K562 (cell line): ENCODE results near the gene CC2D1A. TPM values are rescaled to one million over a fixed set of nuclear protein-coding genes. Genes with fewer than 3 reads are reported as not detected.
A peak's percentile ranks its signal among the peaks of the same experiment; 100 is the strongest.

Source experiments
- ATF7 ChIP-seq: fragments of 450-650 bp; IDR thresholded peaks from 2 replicates; pipeline ENCODE4 v1.7.1; 2014; ENCODE audit warnings: mild to moderate bottlenecking, moderate library complexity
- CHAMP1 ChIP-seq: fragments of 450-650 bp; IDR thresholded peaks from 2 replicates; pipeline ENCODE4 v1.6.1; 2016; ENCODE audit warnings: mild to moderate bottlenecking
- CHCHD3 ChIP-seq: fragments of 250-450 bp; sonication (Bioruptor Pico); IDR thresholded peaks from 2 replicates; pipeline ENCODE4 v2.1.2; 2022; ENCODE audit warnings: mild to moderate bottlenecking
- MAZ ChIP-seq, 2 experiments: fragments of 450-650 bp in 1 of 2; sonication (generic) in 1 of 2; formaldehyde crosslinking; IDR thresholded peaks in 1 of 2; conservative IDR thresholded peaks in 1 of 2; 2 replicates each; pipeline versions ENCODE4 v1.4.0 to v1.5.0; 2020; ENCODE audit warnings: mild to moderate bottlenecking in 1 of 2, missing genetic modification reagents in 1 of 2
- MCM3 ChIP-seq: fragments of 450-650 bp; IDR thresholded peaks from 2 replicates; pipeline ENCODE4 v1.6.1; 2016
- MITF ChIP-seq: IDR thresholded peaks from 2 replicates; pipeline ENCODE4 v1.6.1; 2014; ENCODE audit warnings: antibody characterized with exemption
- MXI1 ChIP-seq: IDR thresholded peaks from 2 replicates; pipeline ENCODE4 v1.6.1; 2011; ENCODE audit warnings: low read depth, mild to moderate bottlenecking, improper control_type of control experiment, low read length
- NR2F6 ChIP-seq: fragments of 450-650 bp; formaldehyde crosslinking; IDR thresholded peaks from 2 replicates; pipeline ENCODE4 v1.4.0; 2020; ENCODE audit warnings: mild to moderate bottlenecking
- NUFIP1 ChIP-seq: fragments of 450-650 bp; IDR thresholded peaks from 2 replicates; pipeline ENCODE4 v1.6.1; 2018; ENCODE audit not compliant: partially characterized antibody
- RFX1 ChIP-seq: fragments of 450-650 bp; IDR thresholded peaks from 2 replicates; pipeline ENCODE4 v1.6.1; 2016; ENCODE audit warnings: mild to moderate bottlenecking, moderate library complexity
- SIN3A ChIP-seq, 2 experiments: fragments of 150-350 bp in 1 of 2; IDR thresholded peaks; 2 replicates each; pipeline ENCODE4 v1.6.1; 2011 to 2016; ENCODE audit warnings: borderline replicate concordance in 2 of 2, low read depth in 2 of 2, low read length in 2 of 2, mild to moderate bottlenecking in 2 of 2, moderate library complexity in 2 of 2; ENCODE audit not compliant: control insufficient read depth in 1 of 2
- SNIP1 ChIP-seq: fragments of 450-650 bp; IDR thresholded peaks from 2 replicates; pipeline ENCODE4 v1.7.1; 2017; ENCODE audit warnings: low read depth, mild to moderate bottlenecking
- SP2 ChIP-seq: IDR thresholded peaks from 2 replicates; pipeline ENCODE4 v1.6.1; 2011; ENCODE audit warnings: mild to moderate bottlenecking, low read depth, low read length, moderate library complexity; ENCODE audit not compliant: poor library complexity, severe bottlenecking; ENCODE audit errors: extremely low read depth
- TEAD1 ChIP-seq, 2 experiments: fragments of 450-650 bp in 1 of 2; sonication (generic) in 1 of 2; formaldehyde crosslinking; IDR thresholded peaks; 2 replicates each; pipeline versions ENCODE4 v1.4.0 to v1.8.0; 2020 to 2022; ENCODE audit warnings: mild to moderate bottlenecking in 2 of 2, missing genetic modification reagents in 1 of 2
- TRIM24 ChIP-seq, 2 experiments: fragments of 450-650 bp; IDR thresholded peaks; 2 replicates each; pipeline ENCODE4 v1.6.1; 2016
- ZBED1 ChIP-seq: IDR thresholded peaks from 2 replicates; pipeline ENCODE4 v1.6.1; 2014
- ZC3H4 ChIP-seq: sonication (generic); formaldehyde crosslinking; IDR thresholded peaks from 2 replicates; pipeline ENCODE4 v1.9.0; 2021; ENCODE audit warnings: missing genetic modification reagents, borderline replicate concordance
- ZNF740 ChIP-seq, 3 experiments: fragments of 200-800 bp in 1 of 3; sonication (Bioruptor generic) in 1 of 3; sonication (generic) in 1 of 3; formaldehyde crosslinking in 1 of 3; IDR thresholded peaks; 2 replicates each; pipeline versions ENCODE4 v1.6.1 to v1.8.0; 2016 to 2022; ENCODE audit warnings: mild to moderate bottlenecking in 2 of 3, missing compliant biosample characterization in 2 of 3, missing genetic modification characterization in 2 of 3, missing genetic modification reagents in 1 of 3
- polyA plus RNA-seq, 8 experiments: library from polyadenylated mRNA; depleted of rRNA in 4 of 8; stranded (reverse) in 5 of 8; unstranded in 3 of 8; fragments of >200 nt; fragmentation: Nextera tagmentation in 2 of 8; fragmentation: Illumina TruSeq in 1 of 8; extraction: Ambion mirVana in 2 of 8; extraction: Trizol in 1 of 8; gene quantifications; 2 replicates each; pipeline versions ENCODE4 v1.2.1 to v1.2.3, GENCODE V29; 2011 to 2014; ENCODE audit warnings: inconsistent platforms in 1 of 8, missing spikeins in 1 of 8
- total RNA-seq, 7 experiments: library from RNA; depleted of rRNA in 6 of 7; stranded (reverse); fragments of >200 nt in 6 of 7; fragmentation: Illumina TruSeq in 2 of 7; extraction: Trizol in 2 of 7; gene quantifications; 2 replicates each; pipeline versions ENCODE4 v1.2.1 to v1.2.3, GENCODE V29; 2011 to 2021; ENCODE audit warnings: low replicate concordance in 1 of 7
- TF ChIP-seq, protein P1 (sequence below): fragments of 250-450 bp; sonication (Bioruptor Pico); IDR thresholded peaks from 2 replicates; pipeline ENCODE4 v1.5.0; 2021; ENCODE audit warnings: mild to moderate bottlenecking, borderline replicate concordance
- TF ChIP-seq, protein P2 (sequence below): sonication (generic); formaldehyde crosslinking; IDR thresholded peaks from 2 replicates; pipeline ENCODE4 v1.8.0; 2022; ENCODE audit warnings: missing genetic modification reagents, mild to moderate bottlenecking, moderate library complexity, borderline replicate concordance

The CC2D1A gene
- total and polyA plus RNA-seq, 9 of the 15 experiments (the other 6 are each of a cell fraction or from before 2014, with no cell fraction given), result 0.32 to 31.0 (median 12.9) TPM

GRCh38 chr19:13952931-13953531 is 47.0 kb downstream of the CC2D1A start (continued):
- TF ChIP-seq, protein P1, sequence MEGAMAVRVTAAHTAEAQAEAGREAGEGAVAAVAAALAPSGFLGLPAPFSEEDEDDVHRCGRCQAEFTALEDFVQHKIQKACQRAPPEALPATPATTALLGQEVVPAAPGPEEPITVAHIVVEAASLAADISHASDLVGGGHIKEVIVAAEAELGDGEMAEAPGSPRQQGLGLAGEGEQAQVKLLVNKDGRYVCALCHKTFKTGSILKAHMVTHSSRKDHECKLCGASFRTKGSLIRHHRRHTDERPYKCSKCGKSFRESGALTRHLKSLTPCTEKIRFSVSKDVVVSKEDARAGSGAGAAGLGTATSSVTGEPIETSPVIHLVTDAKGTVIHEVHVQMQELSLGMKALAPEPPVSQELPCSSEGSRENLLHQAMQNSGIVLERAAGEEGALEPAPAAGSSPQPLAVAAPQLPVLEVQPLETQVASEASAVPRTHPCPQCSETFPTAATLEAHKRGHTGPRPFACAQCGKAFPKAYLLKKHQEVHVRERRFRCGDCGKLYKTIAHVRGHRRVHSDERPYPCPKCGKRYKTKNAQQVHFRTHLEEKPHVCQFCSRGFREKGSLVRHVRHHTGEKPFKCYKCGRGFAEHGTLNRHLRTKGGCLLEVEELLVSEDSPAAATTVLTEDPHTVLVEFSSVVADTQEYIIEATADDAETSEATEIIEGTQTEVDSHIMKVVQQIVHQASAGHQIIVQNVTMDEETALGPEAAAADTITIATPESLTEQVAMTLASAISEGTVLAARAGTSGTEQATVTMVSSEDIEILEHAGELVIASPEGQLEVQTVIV (CRISPR knock-in tag), result no peak
- no peak for TF ChIP-seq TRIM24 (IDR thresholded peaks at IDR 0.05)
- no peak for TF ChIP-seq SNIP1
- TF ChIP-seq RFX1, result no peak
- TF ChIP-seq MAZ (CRISPR knock-in tag; conservative IDR thresholded peaks at IDR 0.05 in 1 of 2, IDR thresholded peaks at IDR 0.05 in 1 of 2), result 0 out of 4 replicates have a peak, but pooled peaks of 1 of the 2 experiments have one; percentile 31
- peak in 1 of 2 experiments; percentile 30; a peak in 1 of 4 replicates for TF ChIP-seq SIN3A (IDR thresholded peaks at IDR 0.05; ENCODE audit: borderline replicate concordance in 2 of 2, control insufficient read depth in 1 of 2, low read depth in 2 of 2, low read length in 2 of 2)
- TF ChIP-seq NR2F6 (CRISPR knock-in tag), result no peak
- TF ChIP-seq ZC3H4 (CRISPR knock-in tag), result no peak
- no peak for TF ChIP-seq ZBED1
- no peak for TF ChIP-seq NUFIP1
- TF ChIP-seq CHCHD3 (CRISPR knock-in tag), result no peak
- no peak for TF ChIP-seq ZNF740 (CRISPR knock-in tag; IDR thresholded peaks at IDR 0.05)
- TF ChIP-seq ZNF740 (tag; IDR thresholded peaks at IDR 0.05), result no peak
- TF ChIP-seq ATF7, result no peak
- no peak for TF ChIP-seq TEAD1 (CRISPR knock-in tag; IDR thresholded peaks at IDR 0.05)
- TF ChIP-seq MXI1, result no peak
- TF ChIP-seq MCM3, result no peak
- TF ChIP-seq MITF, result no peak
- no peak for TF ChIP-seq CHAMP1
- TF ChIP-seq, protein P2, sequence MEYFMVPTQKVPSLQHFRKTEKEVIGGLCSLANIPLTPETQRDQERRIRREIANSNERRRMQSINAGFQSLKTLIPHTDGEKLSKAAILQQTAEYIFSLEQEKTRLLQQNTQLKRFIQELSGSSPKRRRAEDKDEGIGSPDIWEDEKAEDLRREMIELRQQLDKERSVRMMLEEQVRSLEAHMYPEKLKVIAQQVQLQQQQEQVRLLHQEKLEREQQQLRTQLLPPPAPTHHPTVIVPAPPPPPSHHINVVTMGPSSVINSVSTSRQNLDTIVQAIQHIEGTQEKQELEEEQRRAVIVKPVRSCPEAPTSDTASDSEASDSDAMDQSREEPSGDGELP (CRISPR knock-in tag), result peak; percentile 27; the same call in 1 of the 2 replicates
- TF ChIP-seq SP2, result no peak
